Hepatocyte (in vitro differentiated cells): ENCODE data around the gene ST6GAL2. TPM values are rescaled to one million over a fixed set of nuclear protein-coding genes. Genes with fewer than 3 reads are reported as not detected.
A peak's percentile ranks its signal among the peaks of the same experiment; 100 is the strongest.

Experiments
- DNase-seq: peaks from one replicate; pipeline ENCODE4 v3.0.0-alpha.2; 2016; ENCODE audit warnings: low spot score
- H2AFZ ChIP-seq: fragments of 200-600 bp; sonication (generic); 2 replicates; pipeline ENCODE4 v1.6.0; 2016; ENCODE audit warnings: antibody characterized with exemption, mild to moderate bottlenecking
- H3K27ac ChIP-seq: fragments of 200-600 bp; sonication (generic); 2 replicates; pipeline ENCODE4 v1.5.1; 2016; ENCODE audit warnings: mild to moderate bottlenecking
- H3K27me3 ChIP-seq: fragments of 200-600 bp; sonication (generic); 2 replicates; pipeline ENCODE4 v1.6.1; 2016
- H3K36me3 ChIP-seq: fragments of 200-600 bp; sonication (generic); replicated peaks from 2 replicates; pipeline ENCODE4 v1.5.1; 2016; ENCODE audit warnings: low read depth; ENCODE audit not compliant: insufficient read depth
- H3K4me1 ChIP-seq: fragments of 200-600 bp; sonication (generic); 2 replicates; pipeline ENCODE4 v1.5.1; 2016; ENCODE audit warnings: mild to moderate bottlenecking, moderate library complexity; ENCODE audit not compliant: insufficient read depth
- H3K4me2 ChIP-seq: fragments of 200-600 bp; sonication (generic); 2 replicates; pipeline ENCODE4 v1.6.0; 2016
- H3K4me3 ChIP-seq: fragments of 200-600 bp; sonication (generic); 2 replicates; pipeline ENCODE4 v1.5.1; 2016; ENCODE audit warnings: mild to moderate bottlenecking
- H3K79me2 ChIP-seq: fragments of 200-600 bp; sonication (generic); 2 replicates; pipeline ENCODE4 v1.6.0; 2017; ENCODE audit warnings: mild to moderate bottlenecking
- H3K9me2 ChIP-seq: fragments of 200-600 bp; sonication (generic); replicated peaks from 2 replicates; pipeline ENCODE4 v1.6.0; 2017; ENCODE audit warnings: mild to moderate bottlenecking; ENCODE audit not compliant: insufficient read depth
- H3K9me3 ChIP-seq: fragments of 200-600 bp; sonication (generic); 2 replicates; pipeline ENCODE4 v1.5.1; 2016; ENCODE audit warnings: low read depth, mild to moderate bottlenecking
- H4K20me1 ChIP-seq: fragments of 200-600 bp; sonication (generic); 2 replicates; pipeline ENCODE4 v1.6.0; 2016; ENCODE audit warnings: mild to moderate bottlenecking; ENCODE audit not compliant: insufficient read depth, poor library complexity, severe bottlenecking
- EZH2 ChIP-seq: fragments of 200-600 bp; sonication (generic); IDR thresholded peaks from 2 replicates; pipeline ENCODE4 v1.6.1; 2016; ENCODE audit warnings: antibody characterized with exemption, mild to moderate bottlenecking, borderline replicate concordance
- EZH2phosphoT487 ChIP-seq: fragments of 200-600 bp; sonication (generic); IDR thresholded peaks from one replicate; pipeline ENCODE4 v1.6.1; 2018; ENCODE audit warnings: antibody characterized with exemption, mild to moderate bottlenecking, low read depth, moderate library complexity; ENCODE audit not compliant: unreplicated experiment, severe bottlenecking
- WGBS: methylation state at CpG from one replicate; pipeline ENCODE4 v1.1.6; 2016; ENCODE audit warnings: low lambda C conversion rate; ENCODE audit errors: missing lambda C conversion rate; 5-methylcytosine and 5-hydroxymethylcytosine counted together
- polyA plus RNA-seq: library from polyadenylated mRNA; unstranded; fragments of >200 nt; fragmentation: Nextera tagmentation; extraction: Ambion mirVana; gene quantifications from 2 replicates; pipeline ENCODE4 v1.2.1, GENCODE V29; 2016
- total RNA-seq: library from RNA; depleted of rRNA; stranded (reverse); fragments of >200 nt; gene quantifications from 2 replicates; pipeline ENCODE4 v1.2.3, GENCODE V29; 2014
- TF ChIP-seq, protein P1 (sequence below): fragments of 200-600 bp; sonication (generic); IDR thresholded peaks from 2 replicates; pipeline ENCODE4 v1.5.1; 2016; ENCODE audit warnings: antibody characterized with exemption, mild to moderate bottlenecking; ENCODE audit not compliant: poor library complexity

Gene ST6GAL2
- total and polyA plus RNA-seq, 2 experiments from 2014 or later, result 3.2 to 14.4 TPM

DNA sequence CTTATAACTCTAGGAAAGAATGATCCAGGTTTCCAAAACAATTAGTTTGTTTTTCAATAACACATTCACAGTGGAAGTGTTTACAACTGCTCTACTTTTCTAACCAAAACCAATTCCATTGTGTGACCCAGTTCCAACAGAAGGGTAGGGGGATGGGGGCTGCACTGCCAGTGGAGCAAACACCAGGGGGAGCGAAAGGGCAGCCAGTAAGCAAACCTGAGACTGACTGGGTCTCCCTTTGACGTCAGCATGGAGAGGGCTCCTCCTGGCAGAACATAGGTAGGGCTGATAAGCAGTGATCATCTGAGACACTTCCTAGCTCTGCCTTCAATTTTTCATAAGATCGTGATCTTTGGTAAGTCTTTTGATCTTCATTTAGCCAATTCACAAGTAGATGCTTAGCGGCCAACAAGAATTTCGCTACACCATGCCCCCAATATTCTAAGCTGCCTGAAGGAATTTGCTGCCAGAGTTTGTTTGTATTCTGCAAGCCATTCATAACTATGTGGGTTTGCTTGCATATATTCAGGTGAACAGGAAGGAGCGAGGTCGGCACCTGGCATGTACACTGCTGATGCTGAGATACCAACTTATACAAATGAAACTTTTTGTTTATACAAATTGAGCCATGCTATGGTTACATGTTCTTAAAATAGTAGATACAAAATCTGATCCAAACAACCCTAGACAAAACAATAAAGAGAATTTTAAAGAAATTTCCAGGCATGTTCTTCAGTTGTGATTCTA lies 45.9 kb downstream of the ST6GAL2 start:
- no peaks in the 10 kb centered on the region for H4K20me1 ChIP-seq
- DNase-seq, result peak; percentile 58
- no peak overlapping the region for H2AFZ ChIP-seq
- H3K27me3 ChIP-seq, result no peaks in the 10 kb centered on the region
- no peaks in the 10 kb centered on the region for H3K36me3 ChIP-seq
- TF ChIP-seq EZH2phosphoT487 (no peak), EZH2 (no peak)
- TF ChIP-seq, protein P1, sequence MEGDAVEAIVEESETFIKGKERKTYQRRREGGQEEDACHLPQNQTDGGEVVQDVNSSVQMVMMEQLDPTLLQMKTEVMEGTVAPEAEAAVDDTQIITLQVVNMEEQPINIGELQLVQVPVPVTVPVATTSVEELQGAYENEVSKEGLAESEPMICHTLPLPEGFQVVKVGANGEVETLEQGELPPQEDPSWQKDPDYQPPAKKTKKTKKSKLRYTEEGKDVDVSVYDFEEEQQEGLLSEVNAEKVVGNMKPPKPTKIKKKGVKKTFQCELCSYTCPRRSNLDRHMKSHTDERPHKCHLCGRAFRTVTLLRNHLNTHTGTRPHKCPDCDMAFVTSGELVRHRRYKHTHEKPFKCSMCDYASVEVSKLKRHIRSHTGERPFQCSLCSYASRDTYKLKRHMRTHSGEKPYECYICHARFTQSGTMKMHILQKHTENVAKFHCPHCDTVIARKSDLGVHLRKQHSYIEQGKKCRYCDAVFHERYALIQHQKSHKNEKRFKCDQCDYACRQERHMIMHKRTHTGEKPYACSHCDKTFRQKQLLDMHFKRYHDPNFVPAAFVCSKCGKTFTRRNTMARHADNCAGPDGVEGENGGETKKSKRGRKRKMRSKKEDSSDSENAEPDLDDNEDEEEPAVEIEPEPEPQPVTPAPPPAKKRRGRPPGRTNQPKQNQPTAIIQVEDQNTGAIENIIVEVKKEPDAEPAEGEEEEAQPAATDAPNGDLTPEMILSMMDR, result peak; percentile 37
- peak overlapping the region; percentile 30 for H3K4me2 ChIP-seq
- peaks cover 14% of the 10 kb centered on the region for H3K4me1 ChIP-seq
- H3K9me2 ChIP-seq, result no peaks in the 10 kb centered on the region
- WGBS, result 50% methylated on average over 7 of the region's 7 CpGs
- peak overlapping the region; percentile 19 for H3K27ac ChIP-seq
- no peaks in the 10 kb centered on the region for H3K9me3 ChIP-seq
- no peak overlapping the region for H3K4me3 ChIP-seq
- H3K79me2 ChIP-seq, result no peaks in the 10 kb centered on the region

DNA sequence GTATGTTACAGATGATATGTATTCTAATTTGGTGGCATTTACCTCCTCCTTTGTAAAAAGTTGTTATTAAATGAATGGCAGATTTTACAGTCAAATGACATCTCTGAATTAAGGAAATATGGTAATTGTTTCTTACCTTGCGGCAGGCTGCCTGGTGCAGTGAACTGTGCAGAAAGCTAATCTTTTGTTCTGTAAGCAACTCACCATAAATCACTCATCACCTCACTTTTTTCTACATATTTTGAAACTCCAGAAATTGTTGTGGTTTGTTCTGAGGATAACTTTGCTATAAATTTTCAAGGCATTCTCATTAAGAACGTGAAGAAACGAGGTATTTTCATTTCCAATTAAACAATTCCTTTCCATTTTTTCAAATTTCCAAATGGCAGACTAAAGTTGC lies 52.7 kb downstream of the ST6GAL2 start:
- Histone ChIP-seq H3K4me2 (no peak overlapping the region), H3K9me2 (no peaks in the 10 kb centered on the region), H2AFZ (no peak overlapping the region), H3K4me3 (no peak overlapping the region), H3K27me3 (no peaks in the 10 kb centered on the region), H4K20me1 (no peaks in the 10 kb centered on the region), H3K4me1 (no peaks in the 10 kb centered on the region), H3K27ac (no peak overlapping the region), H3K36me3 (no peaks in the 10 kb centered on the region), H3K79me2 (no peaks in the 10 kb centered on the region), H3K9me3 (no peaks in the 10 kb centered on the region)
- WGBS, result 60% methylated on average over 3 of the region's 3 CpGs
- no peak for DNase-seq
- TF ChIP-seq EZH2phosphoT487 (no peak), EZH2 (no peak)
- TF ChIP-seq, protein P1, result no peak

DNA sequence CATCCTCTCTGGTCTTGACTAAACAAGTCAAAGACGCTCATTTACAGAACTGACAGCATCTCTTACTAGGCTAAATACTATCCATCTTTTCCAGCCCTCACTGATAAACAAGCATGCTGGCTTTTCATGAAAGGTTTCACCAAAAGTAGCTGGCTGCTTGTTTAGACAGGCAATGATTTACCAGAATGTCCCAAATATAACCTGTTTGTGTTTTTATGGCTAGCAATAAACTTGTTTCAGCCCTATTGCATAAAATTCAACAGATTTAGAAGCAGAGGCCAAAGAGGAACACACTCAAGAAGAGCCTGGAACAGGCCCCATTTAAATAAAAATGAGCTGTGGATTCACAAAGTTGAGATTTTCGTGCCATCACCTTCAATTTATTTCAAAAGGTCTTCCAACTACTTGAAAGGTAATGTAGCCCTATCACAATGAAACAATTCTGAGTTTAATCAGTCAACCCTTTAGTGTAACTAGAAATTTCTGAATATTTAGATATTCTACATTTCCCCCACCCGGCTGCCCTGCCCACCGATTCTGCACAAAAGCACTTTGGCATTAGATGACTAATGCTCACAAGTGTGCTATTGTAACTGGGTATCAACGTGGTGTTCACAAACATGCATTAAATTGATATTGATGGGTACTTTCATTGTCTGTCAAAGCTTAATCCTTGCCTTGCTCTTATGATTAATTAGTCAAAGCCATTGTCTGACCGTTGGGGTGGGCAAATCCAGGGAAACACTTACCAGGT lies 54.0 kb downstream of the ST6GAL2 start:
- Histone ChIP-seq H2AFZ (no peak overlapping the region), H3K9me2 (no peaks in the 10 kb centered on the region), H3K36me3 (no peaks in the 10 kb centered on the region), H3K27ac (no peak overlapping the region), H3K4me2 (no peak overlapping the region), H3K4me1 (no peaks in the 10 kb centered on the region), H3K27me3 (no peaks in the 10 kb centered on the region), H3K4me3 (no peak overlapping the region), H3K79me2 (no peaks in the 10 kb centered on the region), H3K9me3 (no peaks in the 10 kb centered on the region), H4K20me1 (no peaks in the 10 kb centered on the region)
- DNase-seq, result no peak
- 77% methylated on average over 6 of the region's 6 CpGs for WGBS
- TF ChIP-seq EZH2 (no peak), EZH2phosphoT487 (no peak)
- TF ChIP-seq, protein P1, result no peak
